GM12874 (cell line): Measurements from ENCODE around the gene KAZN.

Experiments
- CTCF ChIP-seq: IDR thresholded peaks from 2 replicates; pipeline ENCODE4 v1.5.1; 2011; ENCODE audit warnings: low read depth, mild to moderate bottlenecking, control low read depth, low read length, moderate library complexity; ENCODE audit not compliant: insufficient read depth

KAZN gene

GRCh38 chr1:15114884-15115283 lies 516.4 kb downstream of the KAZN start:
- TF ChIP-seq CTCF = no peak

GRCh38 chr1:15115542-15116330 lies 517.3 kb downstream of the KAZN start:
- TF ChIP-seq CTCF = no peak

GRCh38 chr1:15116966-15117365 lies 518.5 kb downstream of the KAZN start:
- no peak for TF ChIP-seq CTCF

- TF ChIP-seq CTCF = no peak
Observed at GRCh38 chr1:15117671-15118325, 519.3 kb downstream of the KAZN start.

- TF ChIP-seq CTCF = no peak
Observed at GRCh38 chr1:15118579-15118978, 520.1 kb downstream of the KAZN start.

- no peak for TF ChIP-seq CTCF
Observed at GRCh38 chr1:15120251-15120945, 521.9 kb downstream of the KAZN start.

- TF ChIP-seq CTCF = no peak
Observed at GRCh38 chr1:15122331-15122730, 523.8 kb downstream of the KAZN start.
